WTC11 (cell line): ENCODE data around the gene XRCC4. TPM values are rescaled to one million over a fixed set of nuclear protein-coding genes. Genes with fewer than 3 reads are reported as not detected.

Experiments used
- ATAC-seq: fragments of 200-7000 bp; cut with Tn5 transposase; 2 replicates; pipeline ENCODE4 v1.10.0; 2021; ENCODE audit warnings: mild to moderate bottlenecking, moderate library complexity
- CTCF ChIA-PET: fragments of 300-600 bp; sonication (Branson Sonifier 250); formaldehyde crosslinking; loops from one replicate; lab custom pipeline; 2021; ENCODE audit warnings: antibody characterized with exemption; lab: Charles Lee
- POLR2A ChIA-PET: fragments of 350-600 bp; sonication (Branson Sonifier 250); formaldehyde crosslinking; loops from one replicate; lab custom pipeline; 2021; ENCODE audit warnings: antibody characterized with exemption; lab: Charles Lee
- DNase-seq: peaks from one replicate; pipeline ENCODE4 v3.0.0; 2021; ENCODE audit warnings: low spot score
- H3K27ac Mint-ChIP-seq: 2 replicates; pipeline ENCODE4 v1.8.0; 2021; ENCODE audit warnings: mixed read lengths
- H3K27me3 Mint-ChIP-seq: 2 replicates; pipeline ENCODE4 v1.8.0; 2021; ENCODE audit warnings: low read depth, mild to moderate bottlenecking, moderate library complexity, mixed read lengths
- H3K36me3 Mint-ChIP-seq: 2 replicates; pipeline ENCODE4 v1.8.0; 2021; ENCODE audit warnings: mixed read lengths
- H3K4me1 Mint-ChIP-seq: 2 replicates; pipeline ENCODE4 v1.8.0; 2022; ENCODE audit warnings: mixed read lengths
- H3K4me3 Mint-ChIP-seq: 2 replicates; pipeline ENCODE4 v1.8.0; 2021; ENCODE audit warnings: mild to moderate bottlenecking, moderate library complexity, mixed read lengths
- H3K9me3 Mint-ChIP-seq: 2 replicates; pipeline ENCODE4 v1.8.0; 2021; ENCODE audit warnings: mixed read lengths
- ATF3 ChIP-seq: sonication (generic); formaldehyde crosslinking; conservative IDR thresholded peaks from 2 replicates; pipeline ENCODE4 v1.8.1; 2022; ENCODE audit warnings: mild to moderate bottlenecking, missing genetic modification reagents
- ATF6 ChIP-seq: sonication (generic); formaldehyde crosslinking; IDR thresholded peaks from 2 replicates; pipeline ENCODE4 v1.8.1; 2023; ENCODE audit warnings: mild to moderate bottlenecking, missing genetic modification reagents
- CTCF ChIP-seq: fragments of 200-600 bp; IDR thresholded peaks from 2 replicates; pipeline ENCODE4 v1.8.0; 2022; ENCODE audit warnings: antibody characterized with exemption
- ETV6 ChIP-seq: sonication (generic); formaldehyde crosslinking; IDR thresholded peaks from 2 replicates; pipeline ENCODE4 v1.8.1; 2022; ENCODE audit warnings: mild to moderate bottlenecking, missing genetic modification reagents
- JUN ChIP-seq: sonication (generic); formaldehyde crosslinking; IDR thresholded peaks from 2 replicates; pipeline ENCODE4 v1.8.0; 2023; ENCODE audit warnings: mild to moderate bottlenecking, missing genetic modification reagents
- KAT7 ChIP-seq: sonication (generic); formaldehyde crosslinking; IDR thresholded peaks from 2 replicates; pipeline ENCODE4 v1.8.1; 2023; ENCODE audit warnings: missing genetic modification reagents, mild to moderate bottlenecking, borderline replicate concordance
- MLX ChIP-seq: sonication (generic); formaldehyde crosslinking; IDR thresholded peaks from 2 replicates; pipeline ENCODE4 v1.8.1; 2023; ENCODE audit warnings: mild to moderate bottlenecking, missing genetic modification reagents, moderate library complexity
- MXD4 ChIP-seq: fragments of 250-450 bp; sonication (Bioruptor Pico); IDR thresholded peaks from 2 replicates; pipeline ENCODE4 v1.8.0; 2021; ENCODE audit warnings: mild to moderate bottlenecking, moderate library complexity, borderline replicate concordance
- NFE2L1 ChIP-seq: sonication (generic); formaldehyde crosslinking; IDR thresholded peaks from 2 replicates; pipeline ENCODE4 v1.8.1; 2023; ENCODE audit warnings: missing genetic modification reagents
- PRRX2 ChIP-seq: fragments of 250-450 bp; sonication (Bioruptor Pico); IDR thresholded peaks from 2 replicates; pipeline ENCODE4 v1.8.0; 2021; ENCODE audit warnings: mild to moderate bottlenecking
- TCF7 ChIP-seq: sonication (generic); formaldehyde crosslinking; IDR thresholded peaks from 2 replicates; pipeline ENCODE4 v1.8.0; 2022; ENCODE audit warnings: mild to moderate bottlenecking, low read depth, missing genetic modification reagents, moderate library complexity
- TP53 ChIP-seq: sonication (generic); formaldehyde crosslinking; IDR thresholded peaks from 2 replicates; pipeline ENCODE4 v1.8.1; 2023; ENCODE audit warnings: mild to moderate bottlenecking, missing genetic modification reagents
- USF2 ChIP-seq: sonication (generic); formaldehyde crosslinking; IDR thresholded peaks from 2 replicates; pipeline ENCODE4 v1.8.1; 2023; ENCODE audit warnings: mild to moderate bottlenecking, missing genetic modification reagents, moderate library complexity
- ZNF138 ChIP-seq: sonication (generic); formaldehyde crosslinking; conservative IDR thresholded peaks from 2 replicates; pipeline ENCODE4 v1.8.1; 2022; ENCODE audit warnings: mild to moderate bottlenecking, moderate library complexity, missing genetic modification reagents
- ZNF281 ChIP-seq: sonication (generic); formaldehyde crosslinking; IDR thresholded peaks from 2 replicates; pipeline ENCODE4 v1.8.0; 2023; ENCODE audit warnings: mild to moderate bottlenecking, missing genetic modification reagents
- ZNF396 ChIP-seq: fragments of 250-450 bp; sonication (Bioruptor Pico); IDR thresholded peaks from 2 replicates; pipeline ENCODE4 v1.8.0; 2021; ENCODE audit warnings: mild to moderate bottlenecking, moderate library complexity, borderline replicate concordance
- ZNF532 ChIP-seq: fragments of 250-450 bp; sonication (Bioruptor Pico); IDR thresholded peaks from 2 replicates; pipeline ENCODE4 v1.9.0; 2021; ENCODE audit warnings: mild to moderate bottlenecking, borderline replicate concordance
- total RNA-seq: library from RNA; stranded (reverse); gene quantifications from 3 replicates; pipeline ENCODE4 v1.2.3, GENCODE V29; 2021

XRCC4 gene
- total RNA-seq, 1 experiment from 2014 or later, result 13.5 TPM

- Mint-ChIP-seq H3K27me3 (no peaks in the 10 kb centered on the region), H3K9me3 (peaks cover 13% of the 10 kb centered on the region), H3K4me3 (no peak overlapping the region), H3K36me3 (peaks cover 1% of the 10 kb centered on the region), H3K4me1 (peaks cover 8% of the 10 kb centered on the region), H3K27ac (no peak overlapping the region)
- TF ChIP-seq ZNF396 (CRISPR knock-in tag) (no peak), MXD4 (CRISPR knock-in tag) (no peak), PRRX2 (no peak), TCF7 (CRISPR knock-in tag) (no peak), ZNF532 (CRISPR knock-in tag) (no peak), ZNF281 (CRISPR knock-in tag) (no peak), TP53 (CRISPR knock-in tag) (no peak), ATF6 (no peak), ATF3 (no peak), CTCF (no peak), MLX (CRISPR knock-in tag) (no peak), JUN (CRISPR knock-in tag) (no peak), USF2 (CRISPR knock-in tag) (no peak), NFE2L1 (CRISPR knock-in tag) (no peak), KAT7 (CRISPR knock-in tag) (no peak), ETV6 (CRISPR knock-in tag) (no peak), ZNF138 (CRISPR knock-in tag) (no peak)
- ChIA-PET POLR2A (no interaction called here), CTCF (no interaction called here)
- ATAC-seq (no peak), DNase-seq (no peak)
These were observed 216.9 kb downstream of the XRCC4 start for GRCh38 chr5:83294246-83294645.
